ENCODE data around the gene PRKACA.
"Not testable (repeated sequence)": the region's sequence is repeated elsewhere in the genome, so short reads cannot be mapped to it uniquely, and the experiment has no call there.

- not testable (repeated sequence) for TF ChIP-seq CTCF (IDR thresholded peaks at IDR 0.05; ENCODE audit: extremely low read depth in 1 of 2, insufficient read depth in 1 of 2, low read depth in 1 of 2, low read length in 2 of 2); EZH2 (IDR thresholded peaks at IDR 0.05; ENCODE audit: borderline replicate concordance, low read depth, low read length, severe bottlenecking); POLR2A (IDR thresholded peaks at IDR 0.05; ENCODE audit: low read depth, low read length); GATA2 (IDR thresholded peaks at IDR 0.05; ENCODE audit: insufficient read depth, insufficient read length, low read depth, low read length); POLR2AphosphoS5 (IDR thresholded peaks at IDR 0.05; ENCODE audit: insufficient read depth, low read depth, low read length); MAX (IDR thresholded peaks at IDR 0.05; ENCODE audit: insufficient read depth, insufficient read length)
These were observed 28.6 kb upstream of the PRKACA start for GRCh38 chr19:14146169-14146568.

Measured in endothelial cell of umbilical vein (primary cell).